ENCODE results near the gene FAM135A. TPM values are rescaled to one million over a fixed set of nuclear protein-coding genes. Genes with fewer than 3 reads are reported as not detected.
"Not testable (repeated sequence)": the region's sequence is repeated elsewhere in the genome, so short reads cannot be mapped to it uniquely, and the experiment has no call there.

Gene FAM135A
- polyA plus RNA-seq, 4 donors = 28.2 to 42.8 (median 36.0) TPM

- no peak for DNase-seq (ENCODE audit: low read depth in 4 of 4, low spot score in 3 of 4)
These were observed 18.0 kb upstream of the FAM135A start for GRCh38 chr6:70395301-70395672.

GRCh38 chr6:70396163-70396562 lies 17.1 kb upstream of the FAM135A start:
- no peak for DNase-seq (ENCODE audit: low read depth in 4 of 4, low spot score in 3 of 4)

DNA sequence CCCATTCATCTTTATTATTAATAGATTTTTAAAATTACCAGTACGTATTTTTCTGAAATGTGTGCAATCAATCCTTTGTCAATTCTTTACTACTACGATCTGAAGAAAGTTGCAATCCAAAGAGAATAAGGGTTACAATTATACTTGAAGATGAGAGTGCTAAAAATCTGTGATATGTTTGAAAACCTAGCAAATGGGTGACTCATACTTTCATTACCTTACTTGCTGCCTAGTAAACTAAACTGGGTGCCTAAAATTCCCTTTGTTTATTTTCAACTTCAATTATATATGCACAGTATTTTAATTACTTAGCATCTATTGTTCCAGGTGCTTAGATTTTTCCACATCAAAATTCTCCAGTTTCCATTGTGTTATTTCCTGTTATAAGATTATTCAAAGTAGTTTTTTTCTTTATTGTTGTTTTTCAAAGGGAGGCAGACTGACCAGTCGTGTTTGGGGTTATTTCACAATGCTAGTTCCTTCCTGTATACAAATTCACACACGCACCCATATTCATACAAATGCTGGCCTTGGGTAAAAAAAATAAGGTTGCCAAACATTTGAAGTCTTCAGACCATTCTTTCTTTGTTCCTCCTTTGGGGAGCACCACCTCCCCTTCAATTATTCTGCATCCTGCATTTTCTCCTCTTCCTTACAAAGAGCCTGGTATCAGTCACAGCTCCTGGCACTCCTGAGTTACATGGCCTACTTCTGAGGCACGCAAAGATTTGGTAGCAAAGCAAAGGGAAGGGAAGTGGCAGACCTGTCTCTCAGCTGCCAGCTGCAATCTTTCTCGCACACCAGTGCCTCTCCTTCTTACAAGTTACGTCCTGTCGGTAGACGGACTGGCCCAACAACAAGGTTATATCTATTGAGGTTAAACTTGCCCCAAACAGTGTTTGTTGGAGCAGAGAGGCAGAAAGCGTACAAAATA lies 16.2 kb upstream of the FAM135A start:
- no peak for DNase-seq (ENCODE audit: low read depth in 4 of 4, low spot score in 3 of 4)

DNA sequence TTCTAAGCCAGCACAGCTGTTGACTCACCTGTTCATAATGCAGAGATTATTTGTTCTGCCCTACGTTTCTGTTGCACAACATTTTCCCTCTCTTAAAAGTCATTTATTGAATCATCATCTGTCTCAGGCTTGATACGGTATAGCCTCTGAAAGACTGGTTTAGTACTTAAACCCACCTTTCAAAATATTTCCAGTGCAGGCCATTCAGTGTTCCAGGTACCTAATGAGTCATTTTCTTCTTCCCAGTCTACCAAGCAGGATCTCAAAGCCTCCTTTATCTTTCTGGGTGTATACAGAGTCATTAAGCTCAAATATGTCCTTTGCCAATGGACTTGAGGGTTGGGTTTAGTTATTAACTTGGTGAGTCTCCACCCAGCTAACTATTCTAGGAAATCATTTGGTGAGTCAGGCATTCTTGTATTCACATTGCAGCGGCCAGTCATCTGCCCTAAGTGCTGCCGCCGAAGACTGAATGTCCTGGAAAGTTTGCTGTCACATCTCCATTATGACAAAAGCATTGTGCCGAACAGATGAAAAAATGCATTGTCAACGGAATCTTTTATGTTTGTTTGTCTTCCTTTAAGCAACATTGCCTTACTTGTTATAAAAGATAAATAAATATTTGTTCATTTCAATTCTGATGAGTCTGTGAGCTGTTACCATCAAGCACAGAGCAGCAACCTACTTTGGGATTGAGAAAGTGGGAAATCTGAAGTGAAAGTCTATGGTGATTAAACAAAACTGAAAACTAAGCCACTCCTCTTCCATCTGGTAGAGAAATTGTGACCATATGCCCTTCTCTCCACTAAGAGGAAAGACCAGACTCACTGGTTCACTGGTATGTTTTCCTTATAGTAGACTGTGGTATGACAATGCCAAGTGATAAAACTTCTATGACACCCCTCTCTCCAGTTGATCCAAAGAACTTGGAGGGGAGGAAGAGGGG lies 14.3 kb upstream of the FAM135A start:
- DNase-seq (ENCODE audit: low read depth in 4 of 4, low spot score in 3 of 4) = peak in 1 of 4 donors; percentile 35

DNA sequence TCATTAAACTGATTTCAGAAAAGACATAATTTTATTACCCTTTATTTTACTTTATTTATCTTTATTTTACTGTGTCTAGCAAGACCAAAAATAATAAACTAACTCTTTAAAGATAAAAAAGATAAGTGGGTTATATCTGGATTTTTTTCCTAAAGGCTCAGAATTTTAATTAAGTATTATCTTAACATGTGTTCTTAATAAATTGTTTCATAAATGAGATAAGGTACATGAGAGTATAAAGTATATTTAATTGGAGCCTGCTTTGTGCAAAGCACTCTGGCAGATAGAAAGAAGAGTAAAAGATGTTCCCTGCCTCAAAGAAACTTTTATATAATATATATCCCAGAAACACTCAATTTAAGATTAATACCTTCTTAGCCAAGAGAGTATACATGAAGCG lies 8.7 kb upstream of the FAM135A start:
- no peak for DNase-seq (ENCODE audit: low read depth in 4 of 4, low spot score in 3 of 4)

DNA sequence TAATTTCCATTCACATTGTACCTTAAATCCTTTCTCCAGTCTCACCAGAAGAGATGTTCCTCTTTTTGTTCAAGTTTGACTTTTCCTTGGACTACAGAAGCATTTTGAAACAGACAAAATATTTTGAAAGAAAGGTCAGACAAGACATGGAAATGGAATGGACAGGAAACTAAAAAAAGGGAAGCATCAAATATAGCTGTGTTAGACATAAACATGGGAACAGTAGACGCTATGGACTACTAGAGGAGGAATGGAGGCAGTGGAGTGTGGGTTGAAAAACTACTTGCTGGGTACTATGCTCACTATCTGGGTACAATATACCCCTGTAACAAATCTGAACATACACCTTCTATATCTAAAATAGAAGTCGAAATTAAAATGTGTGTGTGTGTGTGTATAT lies 4.1 kb upstream of the FAM135A start:
- no peak for DNase-seq (ENCODE audit: low read depth in 4 of 4, low spot score in 3 of 4)

GRCh38 chr6:70411542-70412251 lies 1.6 kb upstream of the FAM135A start:
- no peak for DNase-seq (ENCODE audit: low read depth in 4 of 4, low spot score in 3 of 4)

DNA sequence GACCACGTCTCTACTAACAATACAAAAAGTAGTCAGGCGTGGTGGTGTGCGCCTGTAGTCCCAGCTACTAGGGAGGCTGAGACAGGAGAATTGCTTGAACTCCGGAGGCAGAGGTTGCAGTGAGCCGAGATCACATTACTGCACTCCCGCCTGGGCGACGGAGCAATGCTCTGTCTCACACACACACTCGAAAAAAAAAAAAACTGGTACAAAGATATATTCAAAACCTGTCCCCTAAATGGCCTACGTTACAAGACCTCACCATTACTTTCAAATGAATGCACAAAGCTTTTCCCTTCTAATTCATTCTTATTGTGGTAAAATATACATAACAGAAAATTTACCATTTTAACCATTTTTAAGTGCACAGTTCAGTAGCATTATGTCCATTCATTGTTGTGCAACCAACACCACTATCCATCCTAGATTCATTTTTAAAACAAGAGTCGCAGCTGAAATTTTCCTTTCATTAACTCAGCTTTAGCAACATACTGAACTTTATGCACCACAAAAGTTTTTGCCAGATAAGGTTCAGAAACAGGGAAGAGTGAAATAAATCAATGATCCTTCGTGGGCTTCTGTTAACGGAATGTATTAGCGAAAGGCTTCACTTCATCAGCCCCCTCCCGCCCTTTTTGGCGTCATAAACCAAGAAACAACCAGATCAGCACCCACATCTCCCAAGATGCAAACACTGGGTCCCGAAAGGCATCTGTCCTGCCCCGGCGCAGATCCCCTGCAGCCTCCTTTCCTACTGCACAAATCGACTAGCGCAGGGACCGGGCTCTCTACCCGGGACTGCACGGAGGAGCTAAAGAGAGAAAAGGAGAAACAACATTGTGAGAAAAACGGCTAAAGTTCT lies 825 bp upstream of the FAM135A start:
- peak in 1 of 4 donors; percentile 2 for DNase-seq (ENCODE audit: low read depth in 4 of 4, low spot score in 3 of 4)

GRCh38 chr6:70413992-70414494 lies 735 bp downstream of the FAM135A start:
- DNase-seq (ENCODE audit: low read depth in 4 of 4, low spot score in 3 of 4) = peak in 2 of 4 donors; percentile 3 to 45

- DNase-seq (ENCODE audit: low read depth in 4 of 4, low spot score in 3 of 4) = no peak
These were observed 1.5 kb downstream of the FAM135A start for GRCh38 chr6:70414813-70415212.

- no peak for DNase-seq (ENCODE audit: low read depth in 4 of 4, low spot score in 3 of 4)
These were observed 1.9 kb downstream of the FAM135A start for GRCh38 chr6:70415247-70415646.

DNA sequence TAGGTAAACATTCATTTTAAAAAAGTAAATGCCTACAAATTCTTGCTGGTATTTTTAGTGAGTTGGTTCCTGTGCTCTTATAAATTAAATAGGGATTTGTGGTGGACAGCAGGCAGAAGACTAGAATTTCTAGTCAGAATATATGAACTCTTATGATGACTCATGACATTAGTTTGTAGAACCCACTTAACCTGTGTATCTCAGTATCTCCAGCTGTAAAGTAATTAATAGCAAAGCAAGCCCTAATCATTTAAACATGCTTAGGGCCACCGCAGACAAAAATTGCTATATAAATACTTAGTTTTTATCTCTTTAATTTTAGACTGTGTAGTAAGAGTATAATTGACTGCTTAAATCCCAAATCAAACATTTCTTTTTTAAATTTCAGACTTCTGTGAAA lies 2.4 kb downstream of the FAM135A start:
- no peak for DNase-seq (ENCODE audit: low read depth in 4 of 4, low spot score in 3 of 4)

- DNase-seq (ENCODE audit: low read depth in 4 of 4, low spot score in 3 of 4) = no peak
These were observed 8.2 kb downstream of the FAM135A start for GRCh38 chr6:70421509-70421908.

GRCh38 chr6:70423189-70424134 lies 10.2 kb downstream of the FAM135A start:
- no peak for DNase-seq (ENCODE audit: low read depth in 4 of 4, low spot score in 3 of 4)

DNA sequence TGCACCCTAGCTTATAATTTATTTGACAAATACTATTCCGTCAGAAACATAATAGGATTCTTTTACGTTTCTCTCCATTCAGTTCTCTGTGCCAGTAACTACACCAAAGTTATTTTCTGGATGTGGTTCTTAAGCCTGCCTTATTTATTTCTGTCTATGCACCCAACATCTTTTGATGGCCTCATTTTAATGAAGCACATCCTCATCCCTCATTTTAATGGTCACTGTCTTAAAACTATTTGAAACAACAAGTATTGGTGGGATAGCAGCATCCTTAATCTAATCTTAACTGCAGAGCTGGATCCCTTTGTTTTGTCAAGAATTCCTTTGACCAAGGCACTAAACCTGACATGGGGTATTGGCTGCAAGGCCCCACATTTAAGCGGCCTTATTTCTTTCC lies 11.0 kb downstream of the FAM135A start:
- DNase-seq (ENCODE audit: low read depth in 4 of 4, low spot score in 3 of 4) = peak in 2 of 4 donors; percentile 15 to 20

- no peak for DNase-seq (ENCODE audit: low read depth in 4 of 4, low spot score in 3 of 4)
These were observed 23.0 kb downstream of the FAM135A start for GRCh38 chr6:70436320-70436719.

- DNase-seq (ENCODE audit: low read depth in 4 of 4, low spot score in 3 of 4) = no peak
These were observed 31.7 kb downstream of the FAM135A start for GRCh38 chr6:70445001-70445400.

GRCh38 chr6:70447343-70448070 lies 34.2 kb downstream of the FAM135A start:
- DNase-seq (ENCODE audit: low read depth in 4 of 4, low spot score in 3 of 4) = not testable (repeated sequence)

All from right renal pelvis (tissue), 4 donors.